AG08396 (cell line): ENCODE results near the gene RGS14.
A peak's percentile ranks its signal among the peaks of the same experiment; 100 is the strongest.

Experiments used
- DNase-seq: peaks from one replicate; pipeline ENCODE4 v3.0.0; 2012; ENCODE audit warnings: low spot score, mixed read lengths

The RGS14 gene

DNA sequence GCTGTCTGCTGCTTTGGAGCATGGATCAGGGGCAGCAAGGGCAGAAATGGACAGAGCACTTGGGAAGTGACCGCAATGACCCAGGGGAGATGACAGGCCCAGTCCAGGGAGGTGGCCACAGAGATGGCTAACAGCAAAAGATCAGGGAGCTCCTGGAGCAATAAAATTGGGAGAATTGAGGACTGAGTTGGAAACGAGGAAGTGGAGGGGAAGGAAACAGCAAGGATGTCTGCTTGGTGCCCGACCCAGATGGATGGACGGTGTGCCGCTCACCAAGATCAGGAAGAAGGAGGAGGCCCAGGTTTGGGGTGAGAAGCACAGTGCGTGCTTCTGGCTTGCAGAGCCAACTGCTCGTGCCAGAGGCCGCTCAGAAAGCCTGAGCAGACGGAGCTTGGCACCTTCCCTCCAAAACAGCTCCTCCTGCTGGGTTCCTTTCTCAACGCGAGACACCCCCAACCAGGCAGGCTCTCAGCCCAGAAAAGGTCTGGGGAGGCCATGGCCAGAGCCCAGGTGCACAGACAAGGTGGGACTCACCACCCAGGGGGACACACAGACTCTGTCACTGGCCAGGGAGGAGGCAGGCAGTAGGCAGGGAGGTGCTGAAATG, 24.8 kb downstream of the RGS14 start:
- DNase-seq = no peak

GRCh38 chr5:177383181-177383580, 25.5 kb downstream of the RGS14 start:
- no peak for DNase-seq

GRCh38 chr5:177384134-177384533, 26.4 kb downstream of the RGS14 start, which contains the start of gene SLC34A1:
Gene SLC34A1 (plus strand): TSS chr5:177384434. CDS start chr5:177385742, 1,308 bp downstream.
- no peak for DNase-seq

DNA sequence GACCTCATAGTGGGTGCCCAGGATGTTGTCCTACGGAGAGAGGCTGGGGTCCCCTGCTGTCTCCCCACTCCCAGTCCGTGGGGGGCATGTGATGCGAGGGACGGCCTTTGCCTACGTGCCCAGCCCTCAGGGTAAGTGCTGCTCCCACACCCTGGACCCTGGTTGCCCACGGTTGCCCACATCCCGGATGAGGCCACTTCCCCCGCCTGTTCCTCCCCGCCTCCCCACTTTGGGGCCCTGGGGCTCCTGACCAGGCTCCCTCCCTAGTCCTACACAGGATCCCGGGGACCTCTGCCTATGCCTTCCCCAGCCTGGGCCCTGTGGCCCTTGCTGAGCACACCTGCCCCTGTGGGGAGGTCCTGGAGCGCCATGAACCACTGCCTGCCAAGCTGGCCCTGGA, 28.0 kb downstream of the RGS14 start:
- DNase-seq = no peak

DNA sequence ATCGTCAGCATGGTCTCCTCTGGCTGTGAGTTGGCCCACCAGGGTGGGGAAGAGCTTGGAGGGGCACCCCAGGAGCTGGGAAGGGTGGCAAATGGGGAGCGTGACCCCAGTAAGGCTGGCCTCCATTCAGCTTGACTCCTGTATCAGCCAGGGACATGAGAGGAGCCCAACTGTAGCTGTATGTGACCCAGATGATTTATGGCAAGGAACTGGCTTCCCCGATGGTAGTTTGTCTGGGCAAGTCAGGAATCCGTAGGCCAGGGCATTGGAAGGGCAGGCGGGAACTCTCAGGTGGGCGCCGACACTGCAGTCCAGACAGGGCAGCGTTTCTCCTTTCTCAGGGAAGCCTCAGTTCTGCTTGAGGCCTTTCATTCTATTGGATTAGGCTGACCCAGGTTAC, 28.8 kb downstream of the RGS14 start:
- no peak for DNase-seq

- no peak for DNase-seq
Measured at GRCh38 chr5:177387405-177387804, 29.7 kb downstream of the RGS14 start.

- DNase-seq = no peak
Measured at GRCh38 chr5:177388521-177389052, 30.9 kb downstream of the RGS14 start.

DNA sequence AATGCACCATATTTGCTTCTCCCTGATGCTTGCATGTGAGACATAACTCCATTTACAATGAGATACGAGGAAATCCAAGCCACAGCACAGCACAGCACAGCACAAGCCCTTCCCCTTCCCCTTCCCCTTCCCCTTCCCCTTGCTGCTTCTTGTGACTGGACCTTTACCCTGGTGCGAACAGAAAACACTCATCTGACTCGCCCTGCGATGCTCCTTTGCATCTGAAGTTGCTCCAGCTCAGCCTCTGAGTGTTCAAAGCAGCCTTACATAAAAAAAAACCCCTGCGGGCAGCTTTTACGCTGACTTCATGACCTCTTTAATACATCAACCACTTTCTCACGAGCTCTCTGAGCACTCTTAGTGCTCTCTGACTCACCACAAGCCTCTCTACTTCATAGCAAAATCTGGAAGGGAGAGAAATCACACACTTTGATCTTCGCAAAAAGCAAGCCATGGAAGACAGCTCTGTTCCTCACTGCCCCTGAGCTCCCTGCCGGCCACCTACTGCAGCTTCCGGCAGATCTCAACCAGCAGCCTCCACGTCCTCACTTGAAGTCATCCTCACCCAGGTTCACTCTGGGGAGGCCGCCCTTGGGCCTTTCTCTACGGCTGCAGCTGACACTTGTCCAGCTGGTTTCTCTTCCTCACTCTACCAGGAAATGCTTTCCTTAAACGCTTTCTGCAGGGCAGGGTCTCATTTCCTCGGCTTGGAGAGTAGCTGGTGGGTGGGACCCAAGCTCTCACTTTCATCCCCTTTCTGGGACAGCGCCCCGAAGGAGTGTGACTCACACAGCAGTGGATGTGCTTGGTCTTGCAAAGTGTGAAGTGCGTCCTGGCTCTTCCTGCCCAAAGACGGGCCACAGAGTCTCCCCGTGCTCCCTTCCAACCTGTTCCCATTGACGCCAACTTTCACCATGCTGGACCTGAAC, 31.8 kb downstream of the RGS14 start:
- peak; percentile 86 for DNase-seq

GRCh38 chr5:177390363-177391300, 32.9 kb downstream of the RGS14 start:
- DNase-seq = peak; percentile 91

GRCh38 chr5:177392765-177393164, 35.0 kb downstream of the RGS14 start:
- DNase-seq = no peak

GRCh38 chr5:177393206-177393765, 35.6 kb downstream of the RGS14 start:
- no peak for DNase-seq

DNA sequence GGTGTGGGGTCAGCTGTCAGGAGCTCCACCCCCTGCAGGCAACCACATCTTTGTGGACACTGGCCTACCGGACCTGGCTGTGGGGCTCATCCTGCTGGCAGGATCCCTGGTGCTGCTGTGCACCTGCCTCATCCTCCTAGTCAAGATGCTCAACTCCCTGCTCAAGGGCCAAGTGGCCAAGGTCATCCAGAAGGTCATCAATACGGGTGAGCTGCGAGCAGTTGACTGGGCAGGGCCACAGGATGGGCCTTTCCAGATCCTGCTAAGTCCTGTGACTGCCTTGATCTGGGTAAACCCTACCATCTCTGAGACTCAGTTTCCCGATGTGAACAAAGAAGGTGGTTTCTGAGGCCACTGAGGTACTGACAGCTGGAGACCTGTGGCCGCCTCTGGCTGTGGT, 36.3 kb downstream of the RGS14 start:
- DNase-seq = no peak

DNA sequence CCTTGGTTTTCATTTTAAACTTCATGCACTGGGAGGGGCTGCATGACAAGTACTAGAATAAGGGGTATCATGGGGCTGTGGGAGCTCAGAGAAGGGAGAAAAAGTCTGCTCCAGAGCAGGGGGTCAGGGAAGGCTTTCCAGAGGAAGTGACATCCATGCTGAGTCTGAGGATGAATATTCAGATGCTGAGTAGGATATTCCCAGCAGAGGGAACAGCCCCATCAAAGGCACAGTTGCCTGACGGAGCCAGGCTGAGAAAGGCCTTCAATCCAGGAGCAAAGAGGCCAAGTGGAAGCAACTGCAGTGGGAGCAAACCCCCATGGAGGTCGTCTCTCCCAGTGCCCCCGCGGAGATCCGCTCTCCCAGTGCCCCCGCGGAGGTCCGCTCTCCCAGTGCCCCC, 38.4 kb downstream of the RGS14 start:
- DNase-seq = no peak

- no peak for DNase-seq
Measured at GRCh38 chr5:177396807-177397206, 39.1 kb downstream of the RGS14 start.

DNA sequence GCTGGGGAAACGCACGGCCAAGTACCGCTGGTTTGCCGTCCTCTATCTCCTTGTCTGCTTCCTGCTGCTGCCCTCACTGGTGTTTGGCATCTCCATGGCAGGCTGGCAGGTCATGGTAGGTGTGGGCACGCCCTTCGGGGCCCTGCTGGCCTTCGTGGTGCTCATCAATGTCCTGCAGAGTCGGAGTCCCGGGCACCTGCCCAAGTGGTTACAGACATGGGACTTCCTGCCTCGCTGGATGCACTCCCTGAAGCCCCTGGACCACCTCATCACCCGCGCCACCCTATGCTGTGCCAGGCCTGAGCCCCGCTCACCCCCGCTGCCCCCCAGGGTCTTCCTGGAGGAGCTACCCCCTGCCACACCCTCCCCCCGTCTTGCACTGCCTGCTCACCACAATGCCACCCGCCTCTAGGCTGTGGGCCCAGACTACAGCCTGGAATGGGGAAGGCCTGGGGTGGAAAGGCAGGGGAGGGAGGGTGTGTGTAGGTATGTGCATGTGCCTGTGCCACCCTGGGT, 40.2 kb downstream of the RGS14 start:
- no peak for DNase-seq

- DNase-seq = no peak
Measured at GRCh38 chr5:177399997-177400868, 42.5 kb downstream of the RGS14 start, which contains the start of gene PFN3. Gene PFN3 (minus strand): TSS chr5:177400661. CDS start chr5:177400576, 85 bp downstream.

DNA sequence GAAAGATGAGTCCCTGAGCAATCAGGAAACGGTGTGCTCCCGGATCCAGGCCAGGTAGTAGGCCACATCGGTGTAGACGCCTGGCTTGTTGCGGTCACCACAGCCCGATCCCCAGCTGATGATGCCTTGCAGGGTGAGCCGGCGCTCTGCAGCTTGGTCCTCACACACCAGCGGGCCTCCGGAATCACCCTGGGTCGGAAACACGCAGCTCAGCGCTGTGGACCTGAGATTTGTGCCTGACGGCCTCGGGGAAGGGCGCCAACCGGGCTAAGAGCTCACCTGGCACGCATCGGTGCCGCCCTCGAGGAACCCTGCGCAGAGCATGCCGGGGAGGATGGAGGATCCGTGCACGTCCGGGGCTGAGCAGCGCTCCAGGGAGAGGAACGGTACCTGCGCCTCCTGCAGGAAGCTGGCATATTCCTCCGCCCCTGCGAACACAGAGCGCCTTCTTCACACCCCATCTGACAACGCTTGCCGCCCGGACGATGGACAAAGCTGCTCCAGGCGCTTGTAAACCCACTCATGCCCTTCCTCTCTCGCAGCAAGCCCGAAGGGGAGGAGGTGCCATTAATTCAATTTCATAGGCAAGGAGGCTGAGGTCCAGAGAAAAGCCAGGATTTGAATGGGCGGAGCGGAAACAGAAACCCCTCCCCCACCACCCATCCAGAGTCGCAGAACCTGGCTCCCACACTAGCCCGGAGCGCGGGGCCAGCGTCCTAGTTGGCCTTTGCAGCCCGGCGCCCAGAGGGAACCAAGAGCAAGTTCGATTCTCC, 44.7 kb downstream of the RGS14 start:
- peak; percentile 65 for DNase-seq

GRCh38 chr5:177403102-177403791, 45.5 kb downstream of the RGS14 start:
- peak; percentile 64 for DNase-seq
